Ectodermal cell (in vitro differentiated cells): ENCODE data around the gene MYO9B.

Source experiments
- H3K27ac ChIP-seq: 2 replicates; pipeline ENCODE4 v1.7.0; 2013; ENCODE audit warnings: mild to moderate bottlenecking, low read depth, low read length; ENCODE audit not compliant: insufficient read depth, poor library complexity, severe bottlenecking
- H3K27me3 ChIP-seq: 2 replicates; pipeline ENCODE4 v1.7.0; 2013; ENCODE audit warnings: mild to moderate bottlenecking, low read length; ENCODE audit not compliant: insufficient read depth, control insufficient read depth, poor library complexity, severe bottlenecking
- H3K36me3 ChIP-seq: one replicate; pipeline ENCODE4 v1.7.0; 2013; ENCODE audit warnings: low read length; ENCODE audit not compliant: control insufficient read depth, insufficient read depth
- H3K4me1 ChIP-seq: one replicate; pipeline ENCODE4 v1.7.0; 2013; ENCODE audit warnings: low read length; ENCODE audit not compliant: control insufficient read depth, insufficient read depth
- H3K4me3 ChIP-seq: 2 replicates; pipeline ENCODE4 v1.7.0; 2013; ENCODE audit warnings: low read depth, low read length, control low read depth; ENCODE audit not compliant: insufficient read depth
- H3K9me3 ChIP-seq: 2 replicates; pipeline ENCODE4 v1.7.0; 2013; ENCODE audit warnings: mild to moderate bottlenecking, low read length, moderate library complexity; ENCODE audit not compliant: control insufficient read depth
- WGBS, 2 experiments: methylation state at CpG; one replicate each; pipeline ENCODE4 v1.1.7; 2013; ENCODE audit warnings: missing lambda C conversion rate in 2 of 2; 5-methylcytosine and 5-hydroxymethylcytosine counted together

The MYO9B gene

GRCh38 chr19:17041976-17042375 is 33.6 kb upstream of the MYO9B start:
- Histone ChIP-seq H3K36me3 (no peaks in the 10 kb centered on the region), H3K4me3 (no peak overlapping the region), H3K9me3 (no peaks in the 10 kb centered on the region), H3K4me1 (peaks cover 14% of the 10 kb centered on the region), H3K27me3 (no peaks in the 10 kb centered on the region), H3K27ac (no peak overlapping the region)
- WGBS, 2 experiments = 80 to 84% methylated on average over 11 of the region's 11 CpGs

DNA sequence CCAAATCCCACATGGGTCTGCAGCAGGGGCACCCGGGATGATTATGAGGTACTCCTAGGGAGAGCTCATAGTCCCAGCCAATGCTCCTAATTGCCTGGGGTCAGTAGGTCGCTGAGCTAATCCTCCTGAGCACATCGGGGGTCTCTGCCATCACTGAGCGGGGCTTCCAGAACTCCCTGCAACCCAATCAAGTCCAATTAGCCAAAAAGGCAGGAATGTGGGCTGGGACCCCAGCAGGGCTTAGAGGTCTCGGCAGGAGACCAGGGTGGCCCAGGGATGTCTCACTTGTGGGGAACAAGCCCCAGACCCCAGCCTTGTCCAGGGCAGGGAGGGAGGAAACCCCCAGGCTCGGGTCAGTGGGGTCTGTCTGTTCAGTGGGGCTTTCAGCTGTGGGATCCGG is 31.8 kb upstream of the MYO9B start:
- Histone ChIP-seq H3K27ac (no peak overlapping the region), H3K4me3 (no peak overlapping the region), H3K9me3 (no peaks in the 10 kb centered on the region), H3K4me1 (peaks cover 14% of the 10 kb centered on the region), H3K36me3 (no peaks in the 10 kb centered on the region), H3K27me3 (no peaks in the 10 kb centered on the region)
- WGBS, 2 experiments = 59 to 66% methylated on average over 7 of the region's 7 CpGs

GRCh38 chr19:17045907-17046502 is 29.6 kb upstream of the MYO9B start:
- 78% methylated on average over 5 of the region's 5 CpGs for WGBS, 2 experiments
- no peaks in the 10 kb centered on the region for H3K9me3 ChIP-seq
- no peaks in the 10 kb centered on the region for H3K27me3 ChIP-seq
- H3K27ac ChIP-seq = no peak overlapping the region
- H3K36me3 ChIP-seq = peaks cover 14% of the 10 kb centered on the region
- H3K4me1 ChIP-seq = peaks cover 14% of the 10 kb centered on the region
- no peak overlapping the region for H3K4me3 ChIP-seq

GRCh38 chr19:17048885-17049453 is 26.6 kb upstream of the MYO9B start:
- WGBS, 2 experiments = 95 to 96% methylated on average over 16 of the region's 16 CpGs
- H3K36me3 ChIP-seq = peaks cover 18% of the 10 kb centered on the region

DNA sequence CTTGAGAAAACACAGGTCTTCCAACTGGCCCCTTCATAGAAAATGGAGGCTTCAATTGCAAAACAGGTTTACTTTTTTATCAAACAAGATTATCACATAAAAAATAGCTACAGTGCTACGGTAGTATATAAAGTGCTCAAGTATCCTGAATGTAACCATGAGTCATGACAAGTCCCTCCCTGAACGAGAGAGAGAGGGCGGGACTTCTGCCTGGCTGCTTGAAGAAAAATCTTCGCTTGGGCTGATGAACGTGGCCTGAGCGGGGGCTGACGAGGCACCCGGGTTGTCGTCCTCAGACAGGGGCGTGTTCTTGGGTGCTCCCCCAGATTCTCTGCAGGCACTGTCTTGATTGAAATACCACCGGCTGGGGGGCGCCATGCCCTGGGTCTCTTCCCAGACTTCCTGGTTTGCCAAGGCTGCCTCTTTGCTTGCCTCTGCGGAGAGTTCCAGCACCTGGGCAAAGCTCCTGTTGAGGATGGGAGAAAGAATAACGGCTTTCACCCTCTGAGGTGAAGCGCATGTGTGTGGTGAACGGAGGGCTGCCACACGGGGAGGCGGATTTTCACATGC is 25.8 kb upstream of the MYO9B start:
- Histone ChIP-seq H3K4me1 (no peaks in the 10 kb centered on the region), H3K27me3 (no peaks in the 10 kb centered on the region), H3K27ac (no peak overlapping the region), H3K9me3 (no peaks in the 10 kb centered on the region), H3K4me3 (no peak overlapping the region), H3K36me3 (peaks cover 18% of the 10 kb centered on the region)
- WGBS, 2 experiments = 93 to 95% methylated on average over 18 of the region's 18 CpGs

More at GRCh38 chr19:17048885-17049453, 26.6 kb upstream of the MYO9B start:
- Histone ChIP-seq H3K4me3 (no peak overlapping the region), H3K4me1 (peaks cover 3% of the 10 kb centered on the region), H3K27ac (peak overlapping the region; percentile 16), H3K9me3 (no peaks in the 10 kb centered on the region), H3K27me3 (no peaks in the 10 kb centered on the region)

GRCh38 chr19:17052439-17052838 is 23.1 kb upstream of the MYO9B start:
- Histone ChIP-seq H3K4me3 (no peak overlapping the region), H3K9me3 (no peaks in the 10 kb centered on the region), H3K4me1 (no peaks in the 10 kb centered on the region), H3K27ac (no peak overlapping the region), H3K36me3 (peaks cover 18% of the 10 kb centered on the region), H3K27me3 (no peaks in the 10 kb centered on the region)
- WGBS, 2 experiments = 62 to 65% methylated on average over 8 of the region's 8 CpGs

GRCh38 chr19:17054746-17055145 is 20.8 kb upstream of the MYO9B start:
- WGBS, 2 experiments = 93 to 95% methylated on average over 3 of the region's 5 CpGs
- no peak overlapping the region for H3K4me3 ChIP-seq
- no peaks in the 10 kb centered on the region for H3K27me3 ChIP-seq
- no peak overlapping the region for H3K27ac ChIP-seq
- H3K36me3 ChIP-seq = peaks cover 32% of the 10 kb centered on the region
- no peaks in the 10 kb centered on the region for H3K9me3 ChIP-seq
- no peaks in the 10 kb centered on the region for H3K4me1 ChIP-seq

DNA sequence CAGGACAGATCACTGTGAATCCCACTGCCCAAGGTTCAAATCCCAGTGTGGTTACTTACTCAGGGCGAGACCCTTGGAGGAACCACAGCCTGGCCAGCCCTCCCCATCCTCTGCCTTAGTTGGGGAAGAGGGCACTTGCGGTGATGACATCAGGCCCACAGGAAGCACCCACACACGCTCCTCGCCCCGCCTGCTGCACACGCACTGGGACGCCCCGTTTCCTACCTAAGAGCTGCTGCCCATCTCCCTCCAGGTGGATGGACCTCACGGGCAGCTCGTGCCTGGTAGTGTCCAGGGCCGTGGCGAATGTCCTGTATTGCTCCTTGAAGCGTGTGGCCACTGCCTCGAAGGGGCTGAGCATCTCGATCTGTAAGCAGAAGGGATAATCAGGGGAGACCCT is 19.9 kb upstream of the MYO9B start:
- H3K4me3 ChIP-seq = no peak overlapping the region
- H3K27ac ChIP-seq = no peak overlapping the region
- no peaks in the 10 kb centered on the region for H3K4me1 ChIP-seq
- H3K27me3 ChIP-seq = no peaks in the 10 kb centered on the region
- peaks cover 33% of the 10 kb centered on the region for H3K36me3 ChIP-seq
- H3K9me3 ChIP-seq = no peaks in the 10 kb centered on the region
- 96 to 98% methylated on average over 15 of the region's 15 CpGs for WGBS, 2 experiments

DNA sequence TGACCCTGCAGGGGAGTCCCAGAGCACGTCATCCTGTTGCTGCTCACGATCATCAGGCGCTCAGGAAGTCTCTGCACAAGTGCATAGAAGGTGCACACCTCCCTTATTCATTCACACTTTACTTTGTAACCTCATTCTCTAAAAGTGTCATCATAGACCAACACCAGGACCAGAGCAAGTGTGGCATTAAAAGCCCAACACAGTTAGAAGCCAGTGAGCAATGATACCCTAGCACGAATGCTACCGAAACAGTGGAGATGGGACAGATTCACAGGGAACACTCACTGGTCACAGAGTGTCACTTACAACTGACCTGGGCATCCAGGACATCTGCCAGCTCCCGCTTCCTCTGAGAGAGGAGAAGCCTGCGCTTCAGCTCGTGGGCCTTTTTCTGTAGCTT is 17.3 kb upstream of the MYO9B start:
- Histone ChIP-seq H3K4me3 (no peak overlapping the region), H3K4me1 (no peaks in the 10 kb centered on the region), H3K27me3 (no peaks in the 10 kb centered on the region), H3K9me3 (no peaks in the 10 kb centered on the region), H3K27ac (no peak overlapping the region), H3K36me3 (peaks cover 34% of the 10 kb centered on the region)
- WGBS, 2 experiments = 94 to 98% methylated on average over 8 of the region's 8 CpGs

- no peaks in the 10 kb centered on the region for H3K4me1 ChIP-seq
- no peak overlapping the region for H3K27ac ChIP-seq
- H3K27me3 ChIP-seq = no peaks in the 10 kb centered on the region
- WGBS, 2 experiments = 98% methylated on average over 3 of the region's 3 CpGs
- peaks cover 43% of the 10 kb centered on the region for H3K36me3 ChIP-seq
- no peak overlapping the region for H3K4me3 ChIP-seq
- no peaks in the 10 kb centered on the region for H3K9me3 ChIP-seq
Observed at GRCh38 chr19:17060802-17061201, 14.8 kb upstream of the MYO9B start.
